Measurements from ENCODE around the gene ATP5F1A. TPM values are rescaled to one million over a fixed set of nuclear protein-coding genes. Genes with fewer than 3 reads are reported as not detected.

ATP5F1A gene
- total RNA-seq (ENCODE audit: low replicate concordance): 1,034 and 1,141 TPM in 2 replicates

- H3K79me2 ChIP-seq (ENCODE audit: low read depth): peaks cover 51% of the 10 kb centered on the region
- H3K4me3 ChIP-seq: peak within 1 kb of the TSS; percentile 82
- Mint-ChIP-seq H3K27me3 (ENCODE audit: insufficient read depth, low read depth) (peaks cover 4% of the 10 kb centered on the region), H3K36me3 (peaks cover 9% of the 10 kb centered on the region), H3K4me1 (peaks cover 20% of the 10 kb centered on the region), H3K9me3 (no peaks in the 10 kb centered on the region), H3K4me3 (peak within 1 kb of the TSS; percentile 98), H3K27ac (peak within 1 kb of the TSS; percentile 99)
- peak; percentile 89 for DNase-seq (ENCODE audit: low spot score)
- H3K9ac ChIP-seq: peak within 1 kb of the TSS; percentile 75
- H3K27ac ChIP-seq: peak within 1 kb of the TSS; percentile 77
- no peaks in the 10 kb centered on the region for H3K27me3 ChIP-seq
- no peaks in the 10 kb centered on the region for H3K9me3 ChIP-seq (ENCODE audit: low read depth)
- peaks cover 8% of the 10 kb centered on the region for H3K4me1 ChIP-seq
- H3K4me2 ChIP-seq: peak within 1 kb of the TSS; percentile 96
- TF ChIP-seq EZH2 (IDR thresholded peaks at IDR 0.05): no peak
- peak; percentile 23 for TF ChIP-seq EZH2phosphoT487 (IDR thresholded peaks at IDR 0.05)
- TF ChIP-seq, protein P1, sequence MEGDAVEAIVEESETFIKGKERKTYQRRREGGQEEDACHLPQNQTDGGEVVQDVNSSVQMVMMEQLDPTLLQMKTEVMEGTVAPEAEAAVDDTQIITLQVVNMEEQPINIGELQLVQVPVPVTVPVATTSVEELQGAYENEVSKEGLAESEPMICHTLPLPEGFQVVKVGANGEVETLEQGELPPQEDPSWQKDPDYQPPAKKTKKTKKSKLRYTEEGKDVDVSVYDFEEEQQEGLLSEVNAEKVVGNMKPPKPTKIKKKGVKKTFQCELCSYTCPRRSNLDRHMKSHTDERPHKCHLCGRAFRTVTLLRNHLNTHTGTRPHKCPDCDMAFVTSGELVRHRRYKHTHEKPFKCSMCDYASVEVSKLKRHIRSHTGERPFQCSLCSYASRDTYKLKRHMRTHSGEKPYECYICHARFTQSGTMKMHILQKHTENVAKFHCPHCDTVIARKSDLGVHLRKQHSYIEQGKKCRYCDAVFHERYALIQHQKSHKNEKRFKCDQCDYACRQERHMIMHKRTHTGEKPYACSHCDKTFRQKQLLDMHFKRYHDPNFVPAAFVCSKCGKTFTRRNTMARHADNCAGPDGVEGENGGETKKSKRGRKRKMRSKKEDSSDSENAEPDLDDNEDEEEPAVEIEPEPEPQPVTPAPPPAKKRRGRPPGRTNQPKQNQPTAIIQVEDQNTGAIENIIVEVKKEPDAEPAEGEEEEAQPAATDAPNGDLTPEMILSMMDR (IDR thresholded peaks at IDR 0.05): peak; percentile 4
- peaks cover 12% of the 10 kb centered on the region for H3F3A ChIP-seq (ENCODE audit: low read depth)
- H2AFZ ChIP-seq (replicated peaks): peak within 1 kb of the TSS; percentile 89
- H3K36me3 ChIP-seq: peaks cover 11% of the 10 kb centered on the region
- H4K20me1 ChIP-seq (ENCODE audit: low read depth): peaks cover 37% of the 10 kb centered on the region
Measured at GRCh38 chr18:46097801-46098615, at the start of gene ATP5F1A. ATP5F1A (minus strand) TSS chr18:46098296; CDS start chr18:46098231, 65 bp downstream.

DNA sequence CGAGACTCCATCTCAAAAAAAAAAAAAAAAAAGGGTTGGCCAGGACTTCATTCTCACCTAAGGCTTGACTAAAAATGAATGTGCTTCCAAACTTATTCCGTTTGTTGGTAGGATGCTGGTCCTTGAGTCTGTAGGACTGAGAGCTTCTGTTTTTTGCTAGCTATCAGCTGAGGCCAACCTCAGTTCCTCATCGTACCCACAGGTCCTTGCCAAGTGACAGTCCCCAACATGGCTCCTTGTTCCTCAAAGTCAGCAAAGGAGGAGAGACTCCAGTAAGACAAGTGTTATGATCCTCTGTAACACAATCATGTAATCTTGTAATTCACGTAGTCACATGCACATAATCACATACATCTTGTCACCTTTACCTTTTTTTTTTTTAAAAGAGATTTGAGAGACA is 43.1 kb upstream of the ATP5F1A start:
- Histone ChIP-seq H4K20me1 (ENCODE audit: low read depth) (no peaks in the 10 kb centered on the region), H3K4me1 (peaks cover 10% of the 10 kb centered on the region), H3K4me3 (no peak overlapping the region), H2AFZ (replicated peaks) (no peak overlapping the region), H3K4me2 (no peak overlapping the region), H3K9ac (no peak overlapping the region), H3K36me3 (no peaks in the 10 kb centered on the region), H3K79me2 (ENCODE audit: low read depth) (no peaks in the 10 kb centered on the region), H3K27me3 (no peaks in the 10 kb centered on the region), H3K9me3 (ENCODE audit: low read depth) (no peaks in the 10 kb centered on the region), H3F3A (ENCODE audit: low read depth) (no peaks in the 10 kb centered on the region), H3K27ac (no peak overlapping the region)
- no peak for DNase-seq (ENCODE audit: low spot score)
- H3K27ac Mint-ChIP-seq: no peak overlapping the region
- H3K9me3 Mint-ChIP-seq: no peaks in the 10 kb centered on the region
- no peaks in the 10 kb centered on the region for H3K27me3 Mint-ChIP-seq (ENCODE audit: insufficient read depth, low read depth)
- H3K4me3 Mint-ChIP-seq: no peak overlapping the region
- H3K36me3 Mint-ChIP-seq: peaks cover 2% of the 10 kb centered on the region
- H3K4me1 Mint-ChIP-seq: no peaks in the 10 kb centered on the region
- TF ChIP-seq EZH2 (IDR thresholded peaks at IDR 0.05) (no peak), EZH2phosphoT487 (IDR thresholded peaks at IDR 0.05) (no peak)
- TF ChIP-seq, protein P1 (IDR thresholded peaks at IDR 0.05): no peak

DNA sequence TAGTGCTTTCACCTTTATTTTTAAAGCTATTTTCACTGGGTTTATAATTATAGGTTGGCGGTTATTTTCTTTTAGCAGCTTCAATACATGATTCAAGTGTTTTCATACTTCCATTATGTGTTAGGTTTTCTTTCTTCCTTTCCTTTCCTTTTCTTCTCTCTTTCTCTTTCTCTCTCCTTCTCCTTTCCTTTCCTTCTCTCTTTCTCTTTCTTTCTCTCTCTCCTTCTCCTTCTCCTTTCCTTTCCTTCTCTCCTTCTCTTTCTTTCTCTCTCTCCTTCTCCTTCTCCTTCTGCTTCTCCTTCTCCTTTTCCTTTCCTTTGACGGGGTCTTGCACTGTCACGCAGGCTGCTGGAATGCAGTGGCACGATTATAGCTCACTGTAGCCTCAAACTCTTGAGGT is 42.1 kb upstream of the ATP5F1A start:
- no peaks in the 10 kb centered on the region for H3K27me3 Mint-ChIP-seq (ENCODE audit: insufficient read depth, low read depth)

More for the DNA sequence above, 42.1 kb upstream of the ATP5F1A start:
- H3K4me1 ChIP-seq: peaks cover 10% of the 10 kb centered on the region
- Mint-ChIP-seq H3K27ac (no peak overlapping the region), H3K4me1 (peaks cover 3% of the 10 kb centered on the region), H3K4me3 (no peak overlapping the region), H3K36me3 (peaks cover 2% of the 10 kb centered on the region), H3K9me3 (no peaks in the 10 kb centered on the region)
- H3K9me3 ChIP-seq (ENCODE audit: low read depth): no peaks in the 10 kb centered on the region
- H3K9ac ChIP-seq: no peak overlapping the region
- H3F3A ChIP-seq (ENCODE audit: low read depth): peaks cover 3% of the 10 kb centered on the region
- H3K4me3 ChIP-seq: no peak overlapping the region
- no peaks in the 10 kb centered on the region for H4K20me1 ChIP-seq (ENCODE audit: low read depth)
- no peak overlapping the region for H2AFZ ChIP-seq (replicated peaks)
- no peak overlapping the region for H3K27ac ChIP-seq
- DNase-seq (ENCODE audit: low spot score): no peak
- TF ChIP-seq EZH2 (IDR thresholded peaks at IDR 0.05) (no peak), EZH2phosphoT487 (IDR thresholded peaks at IDR 0.05) (no peak)
- TF ChIP-seq, protein P1 (IDR thresholded peaks at IDR 0.05): no peak
- no peaks in the 10 kb centered on the region for H3K79me2 ChIP-seq (ENCODE audit: low read depth)
- H3K36me3 ChIP-seq: no peaks in the 10 kb centered on the region
- H3K4me2 ChIP-seq: no peak overlapping the region
- H3K27me3 ChIP-seq: no peaks in the 10 kb centered on the region

Data from neural progenitor cell (in vitro differentiated cells).